SK-N-SH (cell line): ENCODE data around the gene MS4A10. TPM values are rescaled to one million over a fixed set of nuclear protein-coding genes. Genes with fewer than 3 reads are reported as not detected.

Experiments
- CTCF ChIA-PET: fragments of 300-600, 350-600 bp; formaldehyde crosslinking; extraction: SDS; loops from one replicate; lab custom pipeline; 2021; lab: Yijun Ruan, JAX
- POLR2A ChIA-PET: fragments of 350-600 bp; sonication (Branson Sonifier 250); formaldehyde crosslinking; extraction: SDS; loops from one replicate; lab custom pipeline; 2020; ENCODE audit warnings: antibody characterized with exemption, inconsistent platforms; lab: Yijun Ruan, JAX
- DNase-seq: peaks from one replicate; pipeline ENCODE4 v3.0.0; 2012
- H2AFZ ChIP-seq: fragments of 200-600 bp; sonication (generic); 2 replicates; pipeline ENCODE4 v1.8.1; 2016; ENCODE audit warnings: antibody characterized with exemption, mild to moderate bottlenecking, low read depth
- H3F3A ChIP-seq: fragments of 200-600 bp; sonication (generic); replicated peaks from 2 replicates; pipeline ENCODE3; 2016; ENCODE audit warnings: antibody characterized with exemption, mild to moderate bottlenecking; ENCODE audit not compliant: insufficient read depth
- H3K27ac ChIP-seq, 2 experiments: fragments of 200-500 bp in 1 of 2; fragments of 200-600 bp in 1 of 2; sonication (Bioruptor generic) in 1 of 2; sonication (generic), shearing (Covaris generic) in 1 of 2; 2 replicates each; pipeline versions ENCODE4 v1.5.1 to v1.6.1; 2014 to 2016; ENCODE audit warnings: low read depth in 2 of 2, inconsistent platforms in 1 of 2, low read length in 1 of 2, mild to moderate bottlenecking in 1 of 2, mixed read lengths in 1 of 2
- H3K27me3 ChIP-seq: fragments of 200-600 bp; sonication (generic), shearing (Covaris generic); 2 replicates; pipeline ENCODE4 v1.6.1; 2016; ENCODE audit warnings: mixed run types; ENCODE audit not compliant: insufficient read depth
- H3K36me3 ChIP-seq, 2 experiments: fragments of 200-500 bp in 1 of 2; fragments of 200-600 bp in 1 of 2; sonication (Bioruptor generic) in 1 of 2; sonication (generic) in 1 of 2; replicated peaks in 1 of 2; 2 replicates each; pipeline versions ENCODE3 to v1.5.1; 2014 to 2016; ENCODE audit warnings: low read length in 1 of 2, mild to moderate bottlenecking in 1 of 2; ENCODE audit not compliant: insufficient read depth in 2 of 2, control insufficient read depth in 1 of 2
- H3K4me1 ChIP-seq, 2 experiments: fragments of 200-500 bp in 1 of 2; fragments of 200-600 bp in 1 of 2; sonication (Bioruptor generic) in 1 of 2; sonication (generic), shearing (Covaris generic) in 1 of 2; 2 replicates each; pipeline versions ENCODE4 v1.5.1 to v1.6.1; 2014 to 2016; ENCODE audit warnings: low read depth in 1 of 2, low read length in 1 of 2, mixed run types in 1 of 2; ENCODE audit not compliant: insufficient read depth in 2 of 2, control insufficient read depth in 1 of 2
- H3K4me2 ChIP-seq: fragments of 200-600 bp; sonication (generic), shearing (Covaris generic); 2 replicates; pipeline ENCODE4 v1.6.1; 2017; ENCODE audit warnings: mixed run types
- H3K4me3 ChIP-seq, 2 experiments: fragments of 200-500 bp in 1 of 2; fragments of 200-600 bp in 1 of 2; sonication (Bioruptor generic) in 1 of 2; sonication (generic), shearing (Covaris generic) in 1 of 2; 2 replicates each; pipeline versions ENCODE4 v1.5.1 to v1.8.1; 2014 to 2016; ENCODE audit warnings: low read depth in 2 of 2, inconsistent platforms in 1 of 2, low read length in 1 of 2, mild to moderate bottlenecking in 1 of 2, mixed read lengths in 1 of 2, moderate library complexity in 1 of 2
- H3K79me2 ChIP-seq: fragments of 200-600 bp; sonication (generic); 2 replicates; pipeline ENCODE4 v1.8.1; 2017; ENCODE audit warnings: mild to moderate bottlenecking; ENCODE audit not compliant: insufficient read depth
- H3K9ac ChIP-seq: fragments of 200-600 bp; sonication (generic); 2 replicates; pipeline ENCODE4 v1.6.1; 2017; ENCODE audit warnings: mixed run types
- H3K9me2 ChIP-seq: fragments of 200-600 bp; sonication (generic); 2 replicates; pipeline ENCODE4 v1.6.1; 2017; ENCODE audit warnings: mixed run types
- H3K9me3 ChIP-seq: fragments of 200-600 bp; sonication (generic); 2 replicates; pipeline ENCODE4 v1.6.1; 2017; ENCODE audit warnings: mixed run types, mild to moderate bottlenecking, moderate library complexity
- H4K20me1 ChIP-seq: fragments of 200-600 bp; sonication (generic); 2 replicates; pipeline ENCODE4 v1.6.1; 2017; ENCODE audit warnings: mild to moderate bottlenecking, mixed run types; ENCODE audit not compliant: insufficient read depth
- CHD2 ChIP-seq: fragments of 150-350 bp; IDR thresholded peaks from 2 replicates; pipeline ENCODE4 v1.6.1; 2018; ENCODE audit warnings: low read length; ENCODE audit not compliant: partially characterized antibody
- CTCF ChIP-seq: fragments of 200-600 bp; sonication (generic); IDR thresholded peaks from 2 replicates; pipeline ENCODE4 v1.6.1; 2017; ENCODE audit warnings: antibody characterized with exemption, mild to moderate bottlenecking, moderate library complexity
- ELF1 ChIP-seq: IDR thresholded peaks from 2 replicates; pipeline ENCODE4 v1.4.0; 2012
- EP300 ChIP-seq, 2 experiments: IDR thresholded peaks; 2 replicates each; pipeline versions ENCODE4 v1.4.0 to v1.6.1; 2012; ENCODE audit warnings: borderline replicate concordance in 1 of 2, low read depth in 1 of 2, low read length in 1 of 2
- EZH2phosphoT487 ChIP-seq: fragments of 200-600 bp; sonication (generic); IDR thresholded peaks from 2 replicates; pipeline ENCODE4 v1.6.1; 2017; ENCODE audit warnings: low read depth, mixed run types, mild to moderate bottlenecking, antibody characterized with exemption, moderate library complexity, borderline replicate concordance
- FOSL2 ChIP-seq: IDR thresholded peaks from 2 replicates; pipeline ENCODE4 v1.4.0; 2012; ENCODE audit warnings: low read depth, mild to moderate bottlenecking, moderate library complexity, borderline replicate concordance
- FOXJ3 ChIP-seq: sonication (generic); formaldehyde crosslinking; IDR thresholded peaks from 2 replicates; pipeline ENCODE4 v1.5.1; 2020; ENCODE audit warnings: mild to moderate bottlenecking, missing genetic modification reagents
- FOXM1 ChIP-seq: IDR thresholded peaks from 2 replicates; pipeline ENCODE4 v1.4.0; 2012; ENCODE audit warnings: low read depth, mild to moderate bottlenecking
- GABPA ChIP-seq: IDR thresholded peaks from 2 replicates; pipeline ENCODE4 v1.4.0; 2012; ENCODE audit warnings: low read depth, mild to moderate bottlenecking
- GATA2 ChIP-seq: sonication (generic); formaldehyde crosslinking; IDR thresholded peaks from 2 replicates; pipeline ENCODE4 v1.5.0; 2020; ENCODE audit warnings: mild to moderate bottlenecking, missing genetic modification reagents
- JUND ChIP-seq: IDR thresholded peaks from 2 replicates; pipeline ENCODE4 v1.4.0; 2012
- MAX ChIP-seq: IDR thresholded peaks from 2 replicates; pipeline ENCODE4 v1.4.0; 2012; ENCODE audit warnings: low read depth
- MEF2A ChIP-seq: IDR thresholded peaks from 2 replicates; pipeline ENCODE4 v1.4.0; 2012; ENCODE audit warnings: low read depth, borderline replicate concordance
- MXI1 ChIP-seq: IDR thresholded peaks from 2 replicates; pipeline ENCODE4 v1.6.1; 2012; ENCODE audit warnings: mild to moderate bottlenecking, low read depth, low read length, improper control_type of control experiment
- NFIC ChIP-seq: IDR thresholded peaks from 2 replicates; pipeline ENCODE4 v1.4.0; 2012; ENCODE audit warnings: borderline replicate concordance
- NRF1 ChIP-seq: IDR thresholded peaks from 2 replicates; pipeline ENCODE4 v1.6.1; 2012; ENCODE audit warnings: low read depth, mild to moderate bottlenecking, low read length
- PBX3 ChIP-seq: IDR thresholded peaks from 2 replicates; pipeline ENCODE4; 2012
- POLR2AphosphoS5 ChIP-seq: IDR thresholded peaks from 2 replicates; pipeline ENCODE4 v1.6.1; 2012; ENCODE audit warnings: low read depth, low read length
- RAD21 ChIP-seq: IDR thresholded peaks from 2 replicates; pipeline ENCODE4 v1.6.1; 2012; ENCODE audit warnings: mild to moderate bottlenecking, low read length
- RFX5 ChIP-seq: IDR thresholded peaks from 2 replicates; pipeline ENCODE4 v1.6.1; 2012; ENCODE audit warnings: mild to moderate bottlenecking, improper control_type of control experiment, low read length
- RXRA ChIP-seq: IDR thresholded peaks from 2 replicates; pipeline ENCODE4 v1.4.0; 2012; ENCODE audit warnings: low read depth, mild to moderate bottlenecking, borderline replicate concordance
- SIN3A ChIP-seq: IDR thresholded peaks from 2 replicates; pipeline ENCODE4 v1.6.1; 2012; ENCODE audit warnings: low read depth, mild to moderate bottlenecking, low read length, moderate library complexity, borderline replicate concordance
- SMC3 ChIP-seq: IDR thresholded peaks from 2 replicates; pipeline ENCODE4 v1.6.1; 2012; ENCODE audit warnings: low read depth, low read length, improper control_type of control experiment
- TAF1 ChIP-seq: IDR thresholded peaks from 2 replicates; pipeline ENCODE4 v1.6.1; 2012; ENCODE audit warnings: low read depth, mild to moderate bottlenecking, low read length, moderate library complexity, borderline replicate concordance
- TCF12 ChIP-seq: IDR thresholded peaks from 2 replicates; pipeline ENCODE4 v1.4.0; 2012
- TEAD4 ChIP-seq: IDR thresholded peaks from 2 replicates; pipeline ENCODE4 v1.4.0; 2012; ENCODE audit warnings: mild to moderate bottlenecking, borderline replicate concordance; ENCODE audit not compliant: insufficient read depth
- USF1 ChIP-seq: IDR thresholded peaks from 2 replicates; pipeline ENCODE4 v1.4.0; 2012; ENCODE audit warnings: low read depth, borderline replicate concordance
- USF2 ChIP-seq: fragments of 150-350 bp; IDR thresholded peaks from 2 replicates; pipeline ENCODE4 v1.6.1; 2017; ENCODE audit warnings: antibody characterized with exemption, low read length, low read depth, borderline replicate concordance
- YY1 ChIP-seq: IDR thresholded peaks from 2 replicates; pipeline ENCODE4 v1.4.0; 2012; ENCODE audit warnings: low read depth, mild to moderate bottlenecking
- ZBTB33 ChIP-seq: IDR thresholded peaks from 2 replicates; pipeline ENCODE4 v1.4.0; 2012; ENCODE audit warnings: low read depth, borderline replicate concordance
- WGBS: methylation state at CpG from one replicate; pipeline ENCODE4 v1.1.6; 2017; ENCODE audit warnings: low lambda C conversion rate; 5-methylcytosine and 5-hydroxymethylcytosine counted together
- polyA plus RNA-seq, 3 experiments: library from polyadenylated mRNA; depleted of rRNA; stranded (reverse); fragments of >200 nt; gene quantifications; 2 replicates each; pipeline ENCODE4 v1.2.3, GENCODE V29; 2012

The MS4A10 gene
- polyA plus RNA-seq, 1 of the 3 experiments (the other 2 are of a cell fraction): not detected

- Histone ChIP-seq H3K27ac (no peak overlapping the region), H3F3A (no peaks in the 10 kb centered on the region), H3K27me3 (peaks cover 6% of the 10 kb centered on the region; the same call in 1 of the 2 replicates), H3K9me2 (no peaks in the 10 kb centered on the region), H3K4me2 (peak overlapping the region; percentile 19; the same call in 1 of the 2 replicates), H3K36me3 (no peaks in the 10 kb centered on the region), H3K4me3 (peak overlapping the region in 1 of 2 experiments; percentile 6; a peak in 1 of 4 replicates), H2AFZ (no peak overlapping the region), H4K20me1 (no peaks in the 10 kb centered on the region), H3K79me2 (no peaks in the 10 kb centered on the region), H3K4me1 (peaks cover 0 to 16% of the 10 kb centered on the region in 2 experiments; a peak in 2 of 4 replicates), H3K9ac (no peak overlapping the region), H3K9me3 (no peaks in the 10 kb centered on the region)
- peak; percentile 80 for DNase-seq
- WGBS: 2% methylated on average over 7 of the region's 8 CpGs
- ChIA-PET POLR2A (interaction anchor here (2.6 kb wide), 1 partner anchor 57 kb away, joined by 9 read pairs; no protein-coding TSS in a partner anchor), CTCF (interaction anchor here (0.5 to 23.7 kb wide), 63 partner anchors 9 to 464 kb away, joined by 3 to 550 read pairs (median 5); partner anchors contain the start of genes CCDC86, PRPF19, PTGDR2 and VWCE)
- TF ChIP-seq EZH2phosphoT487 (no peak), ELF1 (no peak), FOXJ3 (no peak), POLR2AphosphoS5 (no peak), RXRA (no peak), NFIC (no peak), SIN3A (no peak), JUND (no peak), PBX3 (no peak), FOXM1 (no peak), SMC3 (peak; percentile 93), FOSL2 (no peak), USF1 (no peak), NRF1 (no peak), YY1 (no peak), RAD21 (peak; percentile 93), CTCF (peak; percentile 91), EP300 (IDR thresholded peaks at IDR 0.05; ENCODE audit: borderline replicate concordance in 1 of 2, low read depth in 1 of 2, low read length in 1 of 2) (no peak), USF2 (no peak), MEF2A (no peak), RFX5 (no peak), MAX (0 out of 2 replicates have a peak, but pooled peaks have one; percentile 28), TEAD4 (no peak), TAF1 (no peak), ZBTB33 (no peak), MXI1 (no peak), GATA2 (no peak; the same call in 1 of the 2 replicates), TCF12 (no peak), CHD2 (peak; percentile 21), GABPA (no peak)
Measured at GRCh38 chr11:60831143-60831500, 46.0 kb downstream of the MS4A10 start.
